H1 (cell line): ENCODE data around the gene WDR53. TPM values are rescaled to one million over a fixed set of nuclear protein-coding genes. Genes with fewer than 3 reads are reported as not detected.

Experiments
- CTCF ChIA-PET: fragments of 300-600 bp; sonication (Branson Sonifier 250); formaldehyde crosslinking; loops from one replicate; lab custom pipeline; 2021; ENCODE audit not compliant: partially characterized antibody; lab: Charles Lee
- POLR2A ChIA-PET: fragments of 300-600 bp; sonication (Branson Sonifier 250); formaldehyde crosslinking; loops from one replicate; lab custom pipeline; 2021; ENCODE audit warnings: inconsistent platforms; ENCODE audit not compliant: partially characterized antibody; lab: Charles Lee
- DNase-seq, 2 experiments: peaks; one replicate each; pipeline versions ENCODE4 v3.0.0 to v3.0.0-alpha.2; 2010 to 2022; ENCODE audit warnings: low spot score in 2 of 2, low read depth in 1 of 2, mixed read lengths in 1 of 2
- FAIRE-seq: peaks from 2 replicates; lab custom pipeline; 2011; peaks lifted over from hg19 to GRCh38; lab: Jason Lieb, UNC
- H2AFZ ChIP-seq: 2 replicates; pipeline ENCODE4 v1.8.1; 2012; ENCODE audit warnings: low read length, inconsistent platforms
- H2AK5ac ChIP-seq: 2 replicates; pipeline ENCODE4 v1.6.1; 2013; ENCODE audit warnings: low read depth, low read length
- H2BK120ac ChIP-seq: replicated peaks from 2 replicates; pipeline ENCODE3; 2013; ENCODE audit warnings: low read depth, low read length, inconsistent platforms
- H2BK12ac ChIP-seq: 2 replicates; pipeline ENCODE4 v1.6.1; 2013; ENCODE audit warnings: low read depth, low read length
- H2BK15ac ChIP-seq: 2 replicates; pipeline ENCODE4 v1.6.1; 2013; ENCODE audit warnings: low read length
- H2BK20ac ChIP-seq: 2 replicates; pipeline ENCODE4 v1.6.1; 2013; ENCODE audit warnings: low read length
- H2BK5ac ChIP-seq: 2 replicates; pipeline ENCODE4 v1.6.1; 2013; ENCODE audit warnings: low read depth, low read length
- H3K14ac ChIP-seq: 2 replicates; pipeline ENCODE4 v1.6.1; 2013; ENCODE audit warnings: inconsistent platforms; ENCODE audit not compliant: insufficient read length
- H3K18ac ChIP-seq: 2 replicates; pipeline ENCODE4 v1.6.1; 2013; ENCODE audit warnings: low read length; ENCODE audit errors: extremely low read depth
- H3K23ac ChIP-seq: 2 replicates; pipeline ENCODE4 v1.6.1; 2013; ENCODE audit warnings: inconsistent platforms; ENCODE audit not compliant: insufficient read length
- H3K23me2 ChIP-seq: 2 replicates; pipeline ENCODE4 v1.6.1; 2013; ENCODE audit warnings: low read depth, low read length
- H3K27ac ChIP-seq: 2 replicates; pipeline ENCODE4 v1.6.1; 2011; ENCODE audit warnings: low read depth, low read length, inconsistent platforms
- H3K27me3 ChIP-seq, 4 experiments: replicated peaks in 1 of 4; 1 replicate in 1 of 4; 2 replicates in 3 of 4; pipeline versions ENCODE4 v1.6.1 to v1.8.1; 2011 to 2013; ENCODE audit warnings: low read length in 3 of 4, mild to moderate bottlenecking in 3 of 4, inconsistent platforms in 2 of 4, mixed read lengths in 2 of 4, moderate library complexity in 1 of 4; ENCODE audit not compliant: control insufficient read depth in 3 of 4, insufficient read depth in 3 of 4; ENCODE audit errors: extremely low read depth in 1 of 4
- H3K36me3 ChIP-seq, 4 experiments: 2 replicates each; pipeline versions ENCODE4 v1.6.1 to v1.8.1; 2011 to 2013; ENCODE audit warnings: mild to moderate bottlenecking in 4 of 4, low read length in 3 of 4, moderate library complexity in 2 of 4, control low read depth in 1 of 4, inconsistent platforms in 1 of 4; ENCODE audit not compliant: insufficient read depth in 4 of 4, control insufficient read depth in 2 of 4
- H3K4ac ChIP-seq: replicated peaks from 2 replicates; pipeline ENCODE3; 2013; ENCODE audit warnings: low read length, low read depth, mixed read lengths, inconsistent platforms; ENCODE audit not compliant: insufficient read length
- H3K4me1 ChIP-seq, 4 experiments: replicated peaks in 1 of 4; 1 replicate in 1 of 4; 2 replicates in 3 of 4; pipeline versions ENCODE4 v1.6.1 to v1.8.1; 2011 to 2013; ENCODE audit warnings: low read length in 3 of 4, inconsistent platforms in 2 of 4, mixed read lengths in 1 of 4; ENCODE audit not compliant: insufficient read depth in 4 of 4, control insufficient read depth in 3 of 4
- H3K4me2 ChIP-seq, 2 experiments: 2 replicates each; pipeline versions ENCODE4 v1.6.1 to v1.8.1; 2011 to 2013; ENCODE audit warnings: low read depth in 2 of 2, low read length in 2 of 2, control low read depth in 1 of 2, inconsistent platforms in 1 of 2, mild to moderate bottlenecking in 1 of 2; ENCODE audit not compliant: insufficient read depth in 1 of 2
- H3K4me3 ChIP-seq, 4 experiments: fragments of 200-600, 300-600 bp in 1 of 4; sonication (generic), shearing (Covaris generic), sonication (Bioruptor Twin) in 1 of 4; 2 replicates each; pipeline versions ENCODE4 v1.5.1 to v1.8.1; 2011 to 2016; ENCODE audit warnings: low read length in 4 of 4, low read depth in 3 of 4, control low read depth in 2 of 4, inconsistent platforms in 2 of 4, mild to moderate bottlenecking in 2 of 4, mixed read lengths in 1 of 4, moderate library complexity in 1 of 4; ENCODE audit not compliant: insufficient read depth in 2 of 4; ENCODE audit errors: extremely low read depth in 1 of 4
- H3K56ac ChIP-seq: replicated peaks from 2 replicates; pipeline ENCODE3; 2013; ENCODE audit warnings: low read depth, mild to moderate bottlenecking, mixed read lengths, low read length, inconsistent platforms; ENCODE audit not compliant: insufficient read length
- H3K79me1 ChIP-seq: 2 replicates; pipeline ENCODE4 v1.6.1; 2013; ENCODE audit warnings: low read depth, low read length, control low read depth
- H3K79me2 ChIP-seq, 2 experiments: 2 replicates each; pipeline versions ENCODE4 v1.6.1 to v1.8.1; 2012 to 2013; ENCODE audit warnings: low read length in 2 of 2, mild to moderate bottlenecking in 2 of 2, inconsistent platforms in 1 of 2; ENCODE audit not compliant: insufficient read depth in 2 of 2, control insufficient read depth in 1 of 2
- H3K9ac ChIP-seq, 4 experiments: replicated peaks in 1 of 4; 1 replicate in 1 of 4; 2 replicates in 3 of 4; pipeline versions ENCODE4 v1.6.1 to v1.8.1; 2011 to 2013; ENCODE audit warnings: low read depth in 3 of 4, low read length in 3 of 4, control low read depth in 2 of 4, mild to moderate bottlenecking in 2 of 4, moderate library complexity in 2 of 4, inconsistent platforms in 1 of 4; ENCODE audit errors: extremely low read depth in 1 of 4
- H3K9me3 ChIP-seq, 2 experiments: 2 replicates each; pipeline versions ENCODE4 v1.6.1 to v1.8.1; 2012 to 2013; ENCODE audit warnings: mild to moderate bottlenecking in 2 of 2, moderate library complexity in 2 of 2, control low read depth in 1 of 2, inconsistent platforms in 1 of 2, low read depth in 1 of 2, low read length in 1 of 2, mixed read lengths in 1 of 2; ENCODE audit not compliant: insufficient read depth in 2 of 2
- H4K20me1 ChIP-seq, 2 experiments: replicated peaks in 1 of 2; 2 replicates each; pipeline versions ENCODE3 to v1.8.1; 2011 to 2013; ENCODE audit warnings: inconsistent platforms in 2 of 2, low read length in 2 of 2, mild to moderate bottlenecking in 1 of 2; ENCODE audit not compliant: insufficient read depth in 2 of 2, control insufficient read depth in 1 of 2
- H4K5ac ChIP-seq: 2 replicates; pipeline ENCODE4 v1.6.1; 2013; ENCODE audit warnings: low read length, low read depth, mixed read lengths, inconsistent platforms; ENCODE audit not compliant: insufficient read length
- H4K8ac ChIP-seq: 2 replicates; pipeline ENCODE4 v1.8.0; 2013; ENCODE audit warnings: mild to moderate bottlenecking, moderate library complexity, low read length, inconsistent platforms; ENCODE audit not compliant: insufficient read depth; ENCODE audit errors: extremely low read depth
- H4K91ac ChIP-seq: replicated peaks from 2 replicates; pipeline ENCODE3; 2013; ENCODE audit warnings: low read length, mixed read lengths, inconsistent platforms; ENCODE audit not compliant: insufficient read length
- CBX5 ChIP-seq: fragments of 300-800, 300-1000 bp; sonication (generic); IDR thresholded peaks from 2 replicates; pipeline ENCODE4 v1.7.1; 2016; ENCODE audit warnings: antibody characterized with exemption, low read length, low read depth
- JUN ChIP-seq: IDR thresholded peaks from 2 replicates; pipeline ENCODE4 v1.6.1; 2011; ENCODE audit warnings: low read depth, mild to moderate bottlenecking, improper control_type of control experiment, low read length
- KDM4A ChIP-seq: IDR thresholded peaks from one replicate; pipeline ENCODE4 v1.7.1; 2012; ENCODE audit warnings: low read depth, mild to moderate bottlenecking, moderate library complexity, low read length, inconsistent platforms; ENCODE audit not compliant: severe bottlenecking
- PHF8 ChIP-seq: fragments of 200-600 bp; sonication (generic); conservative IDR thresholded peaks from 2 replicates; pipeline ENCODE4 v1.7.1; 2012; ENCODE audit warnings: low read depth, mild to moderate bottlenecking, inconsistent platforms, low read length, moderate library complexity
- RNF2 ChIP-seq: fragments of 200-900, 300-1000 bp; sonication (generic); IDR thresholded peaks from 2 replicates; pipeline ENCODE4 v1.7.1; 2016; ENCODE audit warnings: borderline replicate concordance, low read depth, mild to moderate bottlenecking, antibody characterized with exemption, low read length; ENCODE audit not compliant: poor library complexity, severe bottlenecking; ENCODE audit errors: missing control alignments
- TBP ChIP-seq: IDR thresholded peaks from 2 replicates; pipeline ENCODE4 v1.6.1; 2011; ENCODE audit warnings: low read depth, low read length, improper control_type of control experiment
- TCF12 ChIP-seq: IDR thresholded peaks from 2 replicates; pipeline ENCODE4 v1.6.1; 2011; ENCODE audit warnings: low read depth, mild to moderate bottlenecking, low read length
- ZNF274 ChIP-seq: IDR thresholded peaks from 2 replicates; pipeline ENCODE4 v1.7.0; 2012; ENCODE audit warnings: low read length, borderline replicate concordance; ENCODE audit errors: extremely low read depth
- WGBS, 2 experiments: shearing (Covaris generic) in 1 of 2; methylation state at CpG; one replicate each; pipeline versions ENCODE4 v1.1.6 to v1.1.7; 2013 to 2015; ENCODE audit warnings: low lambda C conversion rate in 2 of 2, mixed read lengths in 2 of 2, inconsistent platforms in 1 of 2, low coverage in 1 of 2, missing lambda C conversion rate in 1 of 2; ENCODE audit not compliant: insufficient replicate concordance in 2 of 2, insufficient coverage in 1 of 2, insufficient read length in 1 of 2; ENCODE audit errors: extremely low coverage in 1 of 2, missing lambda C conversion rate in 1 of 2; 5-methylcytosine and 5-hydroxymethylcytosine counted together
- polyA plus RNA-seq, 7 experiments: library from polyadenylated mRNA; depleted of rRNA in 3 of 7; stranded (reverse) in 5 of 7; unstranded in 2 of 7; fragments of >200 nt in 5 of 7; fragments of 200-250 nt in 2 of 7; gene quantifications; 1 replicate in 5 of 7; 2 replicates in 1 of 7; 4 replicates in 1 of 7; pipeline versions ENCODE4 v1.2.1 to v1.2.3, GENCODE V29; 2011 to 2013; ENCODE audit warnings: missing spikeins in 2 of 7, mixed read lengths in 2 of 7
- total RNA-seq: library from RNA; stranded (reverse); fragmentation: NEBNext Ultra II Directional; extraction: Animal tissue kit (Norgen Biotek cat#: 25700); gene quantifications from 2 replicates; pipeline ENCODE4 v1.2.1, GENCODE V29; 2021
- TF ChIP-seq, protein P1 (sequence below): IDR thresholded peaks from 2 replicates; pipeline ENCODE4 v1.6.1; 2011; ENCODE audit warnings: low read depth, mild to moderate bottlenecking, low read length; ENCODE audit not compliant: insufficient read depth
- TF ChIP-seq, protein P2 (sequence below): IDR thresholded peaks from 2 replicates; pipeline ENCODE4 v1.6.1; 2011; ENCODE audit warnings: low read length, improper control_type of control experiment

Gene WDR53
- total and polyA plus RNA-seq, 2 of the 8 experiments (the other 6 are each of a cell fraction or from before 2014, with no cell fraction given) = 7.4 to 18.8 TPM

DNA sequence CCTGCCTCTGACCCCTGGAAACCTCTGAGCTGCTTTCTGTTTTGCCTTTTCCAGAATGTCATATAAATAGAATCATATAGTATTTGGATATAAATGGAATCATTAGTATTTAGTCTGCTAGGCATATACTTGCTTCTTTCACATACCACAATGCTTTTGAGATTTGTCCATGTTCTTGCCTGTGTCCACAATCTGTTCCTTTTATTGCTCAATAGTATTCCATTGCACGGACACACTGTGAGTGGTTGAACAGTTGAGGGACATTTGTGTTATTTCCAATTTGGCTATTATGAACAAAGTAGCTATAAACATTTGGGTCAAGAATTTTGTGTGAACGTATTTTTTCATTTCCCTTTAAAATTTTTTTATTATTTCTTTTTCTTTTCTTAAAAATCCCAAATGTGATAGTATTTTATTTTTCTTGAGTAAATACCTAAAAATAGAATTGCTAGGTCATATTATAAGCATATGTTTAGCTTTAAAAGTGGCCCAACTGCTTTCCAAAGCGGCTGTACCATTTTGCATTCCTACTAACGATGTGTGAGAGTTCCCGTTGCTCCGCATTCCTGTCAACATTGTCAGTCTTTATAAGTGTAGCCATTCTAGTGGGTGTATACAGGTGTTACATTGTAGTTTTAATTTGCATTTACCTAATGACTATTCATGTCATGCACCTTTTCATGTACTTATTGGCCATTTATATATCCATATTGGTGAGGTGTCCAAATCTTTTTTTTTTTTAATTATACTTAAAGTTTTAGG, 26.5 kb downstream of the WDR53 start:
- Histone ChIP-seq H2BK15ac (no peak overlapping the region), H2AK5ac (no peak overlapping the region), H2BK5ac (no peak overlapping the region), H3K14ac (no peak overlapping the region), H2AFZ (no peak overlapping the region), H3K18ac (no peak overlapping the region), H3K23me2 (no peaks in the 10 kb centered on the region), H3K4me1 (no peaks in the 10 kb centered on the region; a peak in 1 of 7 replicates), H3K79me1 (no peaks in the 10 kb centered on the region), H3K4me3 (no peak overlapping the region), H4K5ac (no peak overlapping the region), H2BK20ac (no peak overlapping the region), H3K27me3 (peaks cover 0 to 2% (median 0%) of the 10 kb centered on the region in 4 experiments; a peak in 1 of 7 replicates), H4K8ac (no peak overlapping the region), H4K91ac (no peak overlapping the region), H3K9ac (no peak overlapping the region), H3K56ac (no peak overlapping the region), H3K23ac (no peak overlapping the region), H3K9me3 (peaks cover 0 to 4% of the 10 kb centered on the region in 2 experiments; a peak in 1 of 4 replicates), H2BK120ac (no peak overlapping the region), H3K4ac (no peak overlapping the region), H3K27ac (no peak overlapping the region), H3K36me3 (no peaks in the 10 kb centered on the region), H3K4me2 (no peak overlapping the region), H4K20me1 (no peaks in the 10 kb centered on the region), H3K79me2 (no peaks in the 10 kb centered on the region), H2BK12ac (no peak overlapping the region)
- ChIA-PET CTCF (interaction anchor here (0.9 to 1.3 kb wide), 4 partner anchors 12 to 57 kb away, joined by 3 to 5 read pairs (median 3); no protein-coding TSS in a partner anchor), POLR2A (no interaction called here)
- DNase-seq (no peak), FAIRE-seq (no peak)
- 94% methylated on average over 6 of the region's 6 CpGs; no CpG with 5 or more reads in 1 of the 2 experiments for WGBS, 2 experiments
- TF ChIP-seq TBP (no peak), CBX5 (no peak), ZNF274 (no peak), PHF8 (no peak), TCF12 (no peak), KDM4A (no peak), JUN (no peak), RNF2 (no peak)
- TF ChIP-seq, protein P1, sequence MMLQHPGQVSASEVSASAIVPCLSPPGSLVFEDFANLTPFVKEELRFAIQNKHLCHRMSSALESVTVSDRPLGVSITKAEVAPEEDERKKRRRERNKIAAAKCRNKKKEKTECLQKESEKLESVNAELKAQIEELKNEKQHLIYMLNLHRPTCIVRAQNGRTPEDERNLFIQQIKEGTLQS = no peak
- TF ChIP-seq, protein P2, sequence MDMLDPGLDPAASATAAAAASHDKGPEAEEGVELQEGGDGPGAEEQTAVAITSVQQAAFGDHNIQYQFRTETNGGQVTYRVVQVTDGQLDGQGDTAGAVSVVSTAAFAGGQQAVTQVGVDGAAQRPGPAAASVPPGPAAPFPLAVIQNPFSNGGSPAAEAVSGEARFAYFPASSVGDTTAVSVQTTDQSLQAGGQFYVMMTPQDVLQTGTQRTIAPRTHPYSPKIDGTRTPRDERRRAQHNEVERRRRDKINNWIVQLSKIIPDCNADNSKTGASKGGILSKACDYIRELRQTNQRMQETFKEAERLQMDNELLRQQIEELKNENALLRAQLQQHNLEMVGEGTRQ = no peak
